NCI-H82 treated with DMSO at 0.1 percent for 48 hours (cell line): ENCODE data around the gene SPIRE2.

Source experiments
- DNase-seq: peaks from one replicate; lab custom pipeline; 2025; ENCODE audit not compliant: unreplicated experiment; lab: John Stamatoyannopoulos, UW

The SPIRE2 gene

GRCh38 chr16:89893642-89894548, 65.6 kb downstream of the SPIRE2 start:
- no peak for DNase-seq

- DNase-seq: no peak
Observed at GRCh38 chr16:89895482-89896250, 67.4 kb downstream of the SPIRE2 start.

- no peak for DNase-seq
Observed at GRCh38 chr16:89897204-89897603, 68.9 kb downstream of the SPIRE2 start.

- DNase-seq: no peak
Observed at GRCh38 chr16:89898201-89898967, 70.1 kb downstream of the SPIRE2 start.

- DNase-seq: no peak
Observed at GRCh38 chr16:89899879-89900481, 71.7 kb downstream of the SPIRE2 start.

GRCh38 chr16:89900885-89901284, 72.6 kb downstream of the SPIRE2 start:
- DNase-seq: no peak

GRCh38 chr16:89902980-89903379, 74.7 kb downstream of the SPIRE2 start:
- no peak for DNase-seq

GRCh38 chr16:89903908-89904515, 75.7 kb downstream of the SPIRE2 start:
- no peak for DNase-seq

- DNase-seq: no peak
Observed at GRCh38 chr16:89904606-89905510, 76.6 kb downstream of the SPIRE2 start.

- DNase-seq: no peak
Observed at GRCh38 chr16:89905511-89906139, 77.3 kb downstream of the SPIRE2 start.

- DNase-seq: no peak
Observed at GRCh38 chr16:89906140-89907025, 78.1 kb downstream of the SPIRE2 start.

GRCh38 chr16:89907055-89907814, 79.0 kb downstream of the SPIRE2 start:
- no peak for DNase-seq

GRCh38 chr16:89908236-89908635, 80.0 kb downstream of the SPIRE2 start:
- DNase-seq: no peak

GRCh38 chr16:89909777-89910716, 81.8 kb downstream of the SPIRE2 start:
- DNase-seq: peak; percentile 9

- DNase-seq: no peak
Observed at GRCh38 chr16:89910717-89911354, 82.6 kb downstream of the SPIRE2 start.

GRCh38 chr16:89911375-89911774, 83.1 kb downstream of the SPIRE2 start:
- no peak for DNase-seq
